Measurements from ENCODE around the gene SCAMP4.

DNA sequence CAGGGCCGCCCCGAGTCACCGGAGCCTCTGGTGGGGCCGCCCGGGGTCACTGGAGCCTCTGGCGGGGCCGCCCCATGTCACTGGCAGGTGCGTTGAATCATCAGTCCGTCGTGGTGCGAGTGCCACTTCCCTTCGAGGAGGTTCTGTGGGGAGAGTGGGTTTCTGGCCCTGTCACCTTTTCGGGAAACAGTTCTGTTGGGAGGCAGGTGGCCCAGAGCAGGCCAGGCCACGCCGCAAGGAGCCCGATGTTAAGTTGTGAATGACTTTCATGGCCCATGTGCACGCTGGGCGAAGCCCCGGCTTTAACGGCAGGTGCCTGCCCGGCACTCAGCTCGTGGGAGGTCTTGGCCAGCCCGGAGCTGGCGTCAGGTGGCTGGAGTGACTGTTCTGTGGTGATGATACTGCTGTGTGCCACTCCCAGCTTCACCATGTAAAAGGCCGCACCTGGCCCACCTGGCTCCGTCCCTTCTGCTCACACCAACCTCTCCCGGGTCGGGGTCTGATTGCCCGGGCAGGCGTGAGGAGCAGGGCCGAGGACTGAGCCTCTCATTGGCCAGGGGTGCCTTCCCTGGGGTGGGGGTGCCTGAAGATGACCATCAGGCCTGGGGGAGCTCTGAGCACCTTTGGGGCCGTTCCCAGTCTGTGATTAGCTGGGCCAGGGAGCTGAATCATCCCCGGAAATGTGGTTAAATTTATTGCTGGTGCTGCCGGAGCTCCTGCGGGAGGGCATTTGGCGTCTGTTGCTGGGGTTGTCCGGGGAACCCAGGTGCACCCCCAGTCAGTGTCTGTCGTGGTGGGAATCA is 65.0 kb downstream of the SCAMP4 start:
- TF ChIP-seq, protein P1, sequence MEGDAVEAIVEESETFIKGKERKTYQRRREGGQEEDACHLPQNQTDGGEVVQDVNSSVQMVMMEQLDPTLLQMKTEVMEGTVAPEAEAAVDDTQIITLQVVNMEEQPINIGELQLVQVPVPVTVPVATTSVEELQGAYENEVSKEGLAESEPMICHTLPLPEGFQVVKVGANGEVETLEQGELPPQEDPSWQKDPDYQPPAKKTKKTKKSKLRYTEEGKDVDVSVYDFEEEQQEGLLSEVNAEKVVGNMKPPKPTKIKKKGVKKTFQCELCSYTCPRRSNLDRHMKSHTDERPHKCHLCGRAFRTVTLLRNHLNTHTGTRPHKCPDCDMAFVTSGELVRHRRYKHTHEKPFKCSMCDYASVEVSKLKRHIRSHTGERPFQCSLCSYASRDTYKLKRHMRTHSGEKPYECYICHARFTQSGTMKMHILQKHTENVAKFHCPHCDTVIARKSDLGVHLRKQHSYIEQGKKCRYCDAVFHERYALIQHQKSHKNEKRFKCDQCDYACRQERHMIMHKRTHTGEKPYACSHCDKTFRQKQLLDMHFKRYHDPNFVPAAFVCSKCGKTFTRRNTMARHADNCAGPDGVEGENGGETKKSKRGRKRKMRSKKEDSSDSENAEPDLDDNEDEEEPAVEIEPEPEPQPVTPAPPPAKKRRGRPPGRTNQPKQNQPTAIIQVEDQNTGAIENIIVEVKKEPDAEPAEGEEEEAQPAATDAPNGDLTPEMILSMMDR (IDR thresholded peaks at IDR 0.05), result no peak
- no peak for TF ChIP-seq EP300 (IDR thresholded peaks at IDR 0.05)
- TF ChIP-seq POLR2A (IDR thresholded peaks at IDR 0.05; ENCODE audit: low read depth), result no peak
- no peak for TF ChIP-seq POLR2AphosphoS5 (IDR thresholded peaks at IDR 0.05)

Measured in esophagus muscularis mucosa (tissue), 4 donors.